Osteocyte (in vitro differentiated cells): ENCODE results near the gene AMPD2. TPM values are rescaled to one million over a fixed set of nuclear protein-coding genes. Genes with fewer than 3 reads are reported as not detected.
A peak's percentile ranks its signal among the peaks of the same experiment; 100 is the strongest.

Experiments
- DNase-seq: peaks from one replicate; pipeline ENCODE4 v3.0.0; 2021; ENCODE audit warnings: mixed read lengths; ENCODE audit not compliant: unreplicated experiment; ENCODE audit errors: extremely low spot score
- H3K27ac Mint-ChIP-seq: one replicate; pipeline ENCODE4 v1.8.0; 2021; ENCODE audit warnings: mild to moderate bottlenecking, mixed read lengths; ENCODE audit not compliant: unreplicated experiment
- H3K27me3 Mint-ChIP-seq: one replicate; pipeline ENCODE4 v1.8.0; 2021; ENCODE audit warnings: mixed read lengths; ENCODE audit not compliant: unreplicated experiment
- H3K36me3 Mint-ChIP-seq: one replicate; pipeline ENCODE4 v1.8.0; 2021; ENCODE audit warnings: mixed read lengths; ENCODE audit not compliant: unreplicated experiment
- H3K4me1 Mint-ChIP-seq: one replicate; pipeline ENCODE4 v1.8.0; 2021; ENCODE audit warnings: mixed read lengths; ENCODE audit not compliant: unreplicated experiment
- H3K4me3 Mint-ChIP-seq: one replicate; pipeline ENCODE4 v1.8.0; 2021; ENCODE audit warnings: mild to moderate bottlenecking, moderate library complexity, mixed read lengths; ENCODE audit not compliant: unreplicated experiment
- H3K9me3 Mint-ChIP-seq: one replicate; pipeline ENCODE4 v1.8.0; 2021; ENCODE audit warnings: mixed read lengths; ENCODE audit not compliant: unreplicated experiment
- total RNA-seq: library from RNA; stranded (reverse); gene quantifications from 2 replicates; pipeline ENCODE4 v1.2.1, GENCODE V29; 2021
- TF ChIP-seq, protein P1 (sequence below): fragments of 200-600 bp; sonication (generic); IDR thresholded peaks from 2 replicates; pipeline ENCODE4 v1.5.0; 2021; ENCODE audit warnings: antibody characterized with exemption, mild to moderate bottlenecking, moderate library complexity

The AMPD2 gene
- total RNA-seq, 1 donor from 2014 or later, result 64.0 TPM

DNA sequence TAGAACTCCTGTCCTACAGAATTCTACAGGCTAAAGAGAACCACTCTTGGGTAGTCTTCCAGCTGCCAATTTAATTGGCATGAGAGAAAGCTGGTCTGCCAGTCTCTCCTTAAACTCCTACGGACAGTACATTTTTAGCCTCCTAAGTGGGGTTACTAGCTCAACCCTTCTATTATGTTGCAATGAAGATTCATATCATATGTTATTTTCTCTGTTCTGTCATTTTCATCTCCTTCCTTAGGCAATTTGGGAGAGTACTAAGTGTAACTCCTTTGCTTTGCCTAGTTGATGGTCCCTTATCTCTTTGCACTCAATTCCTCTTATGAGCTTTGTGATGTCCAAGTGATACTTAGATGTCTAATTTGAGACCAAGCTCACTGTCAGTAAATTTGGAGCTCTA is 14.3 kb upstream of the AMPD2 start:
- no peaks in the 10 kb centered on the region for H3K27me3 Mint-ChIP-seq
- H3K4me1 Mint-ChIP-seq, result no peaks in the 10 kb centered on the region
- H3K4me3 Mint-ChIP-seq, result no peak overlapping the region
- no peak for DNase-seq
- H3K27ac Mint-ChIP-seq, result no peak overlapping the region
- H3K9me3 Mint-ChIP-seq, result no peaks in the 10 kb centered on the region
- peaks cover 4% of the 10 kb centered on the region for H3K36me3 Mint-ChIP-seq
- TF ChIP-seq, protein P1, sequence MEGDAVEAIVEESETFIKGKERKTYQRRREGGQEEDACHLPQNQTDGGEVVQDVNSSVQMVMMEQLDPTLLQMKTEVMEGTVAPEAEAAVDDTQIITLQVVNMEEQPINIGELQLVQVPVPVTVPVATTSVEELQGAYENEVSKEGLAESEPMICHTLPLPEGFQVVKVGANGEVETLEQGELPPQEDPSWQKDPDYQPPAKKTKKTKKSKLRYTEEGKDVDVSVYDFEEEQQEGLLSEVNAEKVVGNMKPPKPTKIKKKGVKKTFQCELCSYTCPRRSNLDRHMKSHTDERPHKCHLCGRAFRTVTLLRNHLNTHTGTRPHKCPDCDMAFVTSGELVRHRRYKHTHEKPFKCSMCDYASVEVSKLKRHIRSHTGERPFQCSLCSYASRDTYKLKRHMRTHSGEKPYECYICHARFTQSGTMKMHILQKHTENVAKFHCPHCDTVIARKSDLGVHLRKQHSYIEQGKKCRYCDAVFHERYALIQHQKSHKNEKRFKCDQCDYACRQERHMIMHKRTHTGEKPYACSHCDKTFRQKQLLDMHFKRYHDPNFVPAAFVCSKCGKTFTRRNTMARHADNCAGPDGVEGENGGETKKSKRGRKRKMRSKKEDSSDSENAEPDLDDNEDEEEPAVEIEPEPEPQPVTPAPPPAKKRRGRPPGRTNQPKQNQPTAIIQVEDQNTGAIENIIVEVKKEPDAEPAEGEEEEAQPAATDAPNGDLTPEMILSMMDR, result no peak

DNA sequence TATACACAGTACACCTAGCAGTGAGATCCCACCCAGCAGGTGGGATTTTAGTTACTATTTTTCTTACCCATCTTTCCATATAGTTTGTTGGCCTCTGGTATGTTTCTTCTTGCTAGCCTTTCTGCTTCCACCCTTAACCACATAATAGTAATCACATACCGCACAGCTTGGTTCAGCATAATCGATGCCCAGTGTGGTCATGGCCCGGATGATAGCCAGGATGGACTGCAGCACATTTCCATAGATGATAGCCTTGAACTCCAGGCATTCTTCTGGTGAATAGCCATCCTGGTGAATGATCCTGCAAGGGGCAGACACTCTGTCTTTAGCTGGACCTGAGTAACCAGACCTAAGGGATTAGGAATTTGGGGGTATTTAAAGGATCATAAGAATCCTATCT is 9.8 kb upstream of the AMPD2 start:
- Mint-ChIP-seq H3K4me3 (no peak overlapping the region), H3K9me3 (no peaks in the 10 kb centered on the region), H3K4me1 (no peaks in the 10 kb centered on the region), H3K27ac (no peak overlapping the region), H3K36me3 (peaks cover 2% of the 10 kb centered on the region), H3K27me3 (no peaks in the 10 kb centered on the region)
- TF ChIP-seq, protein P1, result no peak
- DNase-seq, result no peak

DNA sequence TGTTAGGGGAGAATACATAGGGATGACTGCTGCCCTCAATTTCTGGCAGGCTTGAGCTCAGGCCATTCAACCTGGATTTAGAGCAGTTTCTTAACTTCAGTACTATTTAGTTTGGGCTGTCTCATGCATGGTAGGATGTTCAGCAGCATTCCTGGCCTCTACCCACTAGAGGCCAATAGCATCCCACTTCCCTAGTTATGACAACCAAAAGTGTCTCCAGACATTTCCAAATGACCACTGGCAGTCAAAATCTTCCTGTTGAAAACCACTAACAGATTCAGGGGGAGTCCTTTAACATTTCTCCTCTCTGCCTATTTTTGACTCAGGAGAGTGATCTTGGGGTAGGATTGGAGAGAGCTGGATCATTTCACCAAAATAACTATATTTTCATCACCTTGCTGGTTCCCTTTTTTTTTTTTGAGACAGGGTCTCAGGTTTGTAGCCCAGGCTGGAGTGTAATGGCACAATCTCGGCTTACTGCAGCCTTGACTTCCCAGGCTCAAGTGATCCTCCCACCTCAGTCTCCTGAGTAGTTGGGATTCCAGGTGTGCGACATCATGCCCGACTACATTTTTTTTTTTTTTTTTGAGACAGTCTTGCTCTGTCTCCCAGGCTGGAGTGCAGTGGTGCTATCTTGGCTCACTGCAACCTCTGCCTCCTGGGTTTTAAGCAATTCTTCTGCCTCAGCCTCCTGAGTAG is 8.9 kb upstream of the AMPD2 start:
- Mint-ChIP-seq H3K27me3 (no peaks in the 10 kb centered on the region), H3K4me1 (no peaks in the 10 kb centered on the region), H3K36me3 (no peaks in the 10 kb centered on the region), H3K9me3 (no peaks in the 10 kb centered on the region), H3K27ac (no peak overlapping the region), H3K4me3 (no peak overlapping the region)
- no peak for DNase-seq
- TF ChIP-seq, protein P1, result no peak

DNA sequence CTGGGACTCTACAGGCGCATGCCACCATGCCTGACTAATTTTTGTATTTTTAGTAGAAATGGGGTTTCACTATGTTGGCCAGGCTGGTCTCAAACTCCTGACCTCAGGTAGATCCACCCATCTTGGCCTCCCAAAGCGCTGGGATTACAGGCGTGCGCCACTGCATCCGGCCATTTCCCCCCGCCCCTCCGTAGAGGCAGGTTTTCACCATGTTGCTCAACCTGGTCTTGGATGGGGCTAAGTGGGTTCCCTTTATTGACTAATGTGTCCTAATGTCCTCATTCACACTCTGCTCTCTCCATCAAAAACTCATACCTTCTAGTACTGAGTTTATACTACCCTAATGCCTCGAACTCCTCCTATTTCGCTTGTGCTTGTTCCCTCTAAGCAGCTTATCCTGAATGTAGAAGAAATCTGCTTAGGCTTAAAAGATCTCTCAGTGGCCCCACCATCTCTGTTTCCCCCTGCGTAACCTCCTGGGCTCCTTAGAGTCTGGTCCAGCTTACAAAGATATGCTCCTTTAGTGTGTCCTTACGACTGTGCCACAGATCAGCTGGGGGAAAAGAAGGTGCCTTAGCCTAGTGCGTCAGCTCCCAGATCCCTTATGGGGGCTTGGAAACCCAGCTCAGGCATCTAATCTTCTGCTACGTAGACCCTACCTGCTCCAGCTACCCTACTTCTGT is 8.2 kb upstream of the AMPD2 start:
- Mint-ChIP-seq H3K4me1 (no peaks in the 10 kb centered on the region), H3K27ac (no peak overlapping the region), H3K27me3 (no peaks in the 10 kb centered on the region), H3K9me3 (no peaks in the 10 kb centered on the region), H3K4me3 (no peak overlapping the region), H3K36me3 (no peaks in the 10 kb centered on the region)
- TF ChIP-seq, protein P1, result no peak
- DNase-seq, result peak; percentile 68

DNA sequence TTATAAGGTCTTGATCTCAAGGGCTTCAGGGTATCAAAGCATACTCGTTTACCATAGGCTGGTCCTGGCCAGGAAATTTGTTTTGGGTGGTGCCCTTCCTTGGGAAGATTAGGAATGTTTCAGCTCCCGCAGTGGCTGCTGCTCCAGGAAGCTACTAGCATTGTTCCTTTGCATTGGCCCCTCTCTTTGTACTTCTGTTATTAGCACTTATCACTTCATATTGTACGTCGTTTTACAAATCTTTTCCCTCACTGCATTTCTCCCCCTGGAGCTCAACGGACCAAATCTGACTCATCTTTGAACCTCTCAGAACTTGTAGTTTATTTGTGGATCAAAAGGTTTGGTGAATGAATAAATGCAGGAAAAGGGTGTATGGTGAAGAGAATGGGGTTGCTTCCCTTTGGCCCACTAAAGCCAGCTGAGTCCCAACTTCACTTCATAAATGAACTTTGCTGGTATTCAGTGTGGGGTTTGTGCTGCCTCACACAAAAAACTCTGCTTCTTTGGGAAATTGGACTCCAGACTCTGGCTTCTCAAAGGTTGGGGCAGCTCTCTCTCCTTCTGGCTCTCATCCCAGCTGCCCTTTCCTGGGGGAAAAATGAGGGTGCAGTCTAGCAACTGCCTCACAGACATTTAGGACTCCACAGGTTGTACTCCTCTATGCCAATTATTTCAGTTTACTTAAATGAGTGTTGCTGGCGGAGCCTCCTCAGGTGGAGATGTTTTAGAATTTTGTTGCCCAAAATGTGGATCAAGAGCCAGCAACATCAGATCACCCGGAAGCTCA is 6.1 kb upstream of the AMPD2 start:
- Mint-ChIP-seq H3K36me3 (no peaks in the 10 kb centered on the region), H3K27me3 (no peaks in the 10 kb centered on the region), H3K4me3 (no peak overlapping the region), H3K27ac (no peak overlapping the region), H3K4me1 (peaks cover 5% of the 10 kb centered on the region), H3K9me3 (no peaks in the 10 kb centered on the region)
- TF ChIP-seq, protein P1, result no peak
- peak; percentile 62 for DNase-seq
